ENCODE data around the gene TJP3.

Gene TJP3

DNA sequence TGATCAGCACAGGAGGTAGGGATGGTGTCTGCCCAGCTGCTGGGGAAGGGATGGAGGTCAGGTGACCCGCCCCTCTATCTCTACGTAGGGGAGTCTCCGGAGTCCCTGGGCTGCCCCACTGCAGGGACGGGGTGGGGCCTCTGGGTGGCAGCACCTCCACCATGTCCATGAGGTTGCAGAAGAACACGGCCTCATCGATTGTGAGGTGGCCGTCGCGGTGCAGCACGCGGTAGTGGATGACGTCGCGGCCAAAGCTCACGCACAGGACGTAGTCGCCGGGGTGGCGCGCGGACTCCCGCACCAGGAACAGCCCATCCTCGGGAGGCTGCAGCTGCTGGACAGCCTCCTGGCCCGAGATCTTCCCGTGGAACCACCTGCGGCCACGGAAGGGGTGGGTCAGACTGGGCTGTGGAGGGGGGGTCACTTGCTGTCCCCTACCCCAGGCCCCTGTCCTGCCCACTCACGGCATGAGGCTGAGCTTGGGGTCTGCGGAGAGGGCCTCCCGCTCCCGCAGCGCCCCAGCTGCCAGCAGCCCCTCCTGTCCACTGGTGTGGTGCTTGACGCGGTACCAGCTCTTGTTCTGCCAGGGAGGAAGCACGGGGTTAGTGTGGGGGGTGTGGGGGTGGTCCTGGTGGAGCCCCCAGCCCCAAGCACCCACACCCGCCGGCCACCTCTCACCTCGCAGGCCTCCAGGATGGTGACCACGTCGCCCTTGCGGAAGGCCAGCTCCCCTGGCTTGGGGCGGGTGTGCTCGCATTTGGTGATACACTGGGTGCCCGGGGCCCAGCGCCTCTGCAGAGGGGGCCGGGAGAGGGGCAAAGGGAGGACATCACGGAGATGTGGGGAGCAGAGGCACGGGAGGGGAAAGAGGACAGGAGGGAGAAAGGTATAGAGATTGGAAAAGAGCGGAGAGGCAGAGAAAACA lies 75.7 kb downstream of the TJP3 start:
- TF ChIP-seq, protein P1, sequence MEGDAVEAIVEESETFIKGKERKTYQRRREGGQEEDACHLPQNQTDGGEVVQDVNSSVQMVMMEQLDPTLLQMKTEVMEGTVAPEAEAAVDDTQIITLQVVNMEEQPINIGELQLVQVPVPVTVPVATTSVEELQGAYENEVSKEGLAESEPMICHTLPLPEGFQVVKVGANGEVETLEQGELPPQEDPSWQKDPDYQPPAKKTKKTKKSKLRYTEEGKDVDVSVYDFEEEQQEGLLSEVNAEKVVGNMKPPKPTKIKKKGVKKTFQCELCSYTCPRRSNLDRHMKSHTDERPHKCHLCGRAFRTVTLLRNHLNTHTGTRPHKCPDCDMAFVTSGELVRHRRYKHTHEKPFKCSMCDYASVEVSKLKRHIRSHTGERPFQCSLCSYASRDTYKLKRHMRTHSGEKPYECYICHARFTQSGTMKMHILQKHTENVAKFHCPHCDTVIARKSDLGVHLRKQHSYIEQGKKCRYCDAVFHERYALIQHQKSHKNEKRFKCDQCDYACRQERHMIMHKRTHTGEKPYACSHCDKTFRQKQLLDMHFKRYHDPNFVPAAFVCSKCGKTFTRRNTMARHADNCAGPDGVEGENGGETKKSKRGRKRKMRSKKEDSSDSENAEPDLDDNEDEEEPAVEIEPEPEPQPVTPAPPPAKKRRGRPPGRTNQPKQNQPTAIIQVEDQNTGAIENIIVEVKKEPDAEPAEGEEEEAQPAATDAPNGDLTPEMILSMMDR (IDR thresholded peaks at IDR 0.05; ENCODE audit: control insufficient read depth, extremely low read depth, insufficient read depth): peak; percentile 24; the same call in 1 of the 2 replicates
- H3K4me3 ChIP-seq (ENCODE audit: low read depth, low read length): no peak overlapping the region
- no peak for DNase-seq (ENCODE audit: low read depth)

DNA sequence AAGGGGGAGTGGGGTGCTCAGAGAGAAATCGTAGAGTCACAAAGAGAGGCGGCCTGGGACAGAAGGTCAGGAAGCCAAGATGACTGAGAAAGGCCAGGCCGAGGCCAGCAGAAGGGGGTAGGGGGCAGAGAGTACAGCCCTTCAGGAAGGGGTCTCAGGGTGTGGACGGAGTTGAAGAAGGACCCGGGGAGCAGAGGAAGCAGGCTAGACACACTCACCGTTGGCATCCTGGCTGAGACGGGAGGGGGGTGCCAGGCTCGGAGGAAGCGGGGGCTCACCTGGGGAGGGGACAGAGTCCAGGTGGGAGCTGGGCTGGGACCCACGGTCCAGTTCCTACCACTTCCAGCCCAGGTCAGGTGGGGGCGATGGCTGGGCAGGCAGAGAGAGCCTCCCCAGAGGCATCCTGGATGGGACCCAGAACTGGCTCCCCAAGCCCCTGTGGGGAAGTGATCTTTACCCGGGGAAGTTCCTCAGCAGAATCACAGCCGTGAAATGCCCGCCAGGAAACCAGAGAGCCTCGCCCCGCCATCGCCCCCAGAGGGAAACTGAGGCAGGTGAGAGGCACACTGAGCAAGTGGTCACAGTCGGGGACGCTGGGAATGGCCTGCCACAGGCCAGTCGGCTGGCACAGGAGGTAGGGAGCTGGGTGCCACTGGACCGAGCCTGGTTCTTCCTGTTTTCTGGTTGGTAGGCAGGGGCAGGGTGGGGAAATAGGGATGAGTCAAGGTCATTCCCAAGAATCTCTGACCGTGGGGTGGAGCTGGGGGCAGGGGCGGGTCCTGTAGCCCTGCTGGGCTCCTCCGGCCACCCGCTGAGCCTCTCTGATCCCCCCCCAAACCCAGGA lies 76.6 kb downstream of the TJP3 start:
- no peak for DNase-seq (ENCODE audit: low read depth)
- TF ChIP-seq, protein P1 (IDR thresholded peaks at IDR 0.05; ENCODE audit: control insufficient read depth, extremely low read depth, insufficient read depth): no peak
- no peak overlapping the region for H3K4me3 ChIP-seq (ENCODE audit: low read depth, low read length)

DNA sequence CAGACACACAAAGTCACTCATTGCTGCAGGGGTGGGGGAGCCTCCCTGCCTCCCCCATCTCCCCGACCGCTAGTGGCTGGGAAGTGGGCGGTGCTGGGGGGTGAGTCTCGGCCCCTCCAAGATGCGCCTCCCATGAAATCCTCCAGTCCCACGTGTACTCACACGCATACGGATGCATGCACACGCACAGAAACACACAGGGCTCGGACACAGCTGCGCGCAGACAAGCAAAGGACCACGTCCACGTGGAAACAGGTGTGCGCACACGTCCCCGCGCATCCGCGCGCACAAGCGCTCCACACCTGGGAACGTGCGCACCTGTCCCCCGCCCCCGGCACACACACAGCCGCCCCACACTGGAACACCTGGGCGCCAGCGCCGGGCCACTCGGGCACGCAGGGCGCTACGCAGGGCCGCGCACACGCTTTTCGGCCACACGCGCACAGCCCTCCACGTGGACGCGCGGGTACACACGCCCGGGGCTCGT lies 77.3 kb downstream of the TJP3 start:
- DNase-seq (ENCODE audit: low read depth): no peak
- no peak overlapping the region for H3K4me3 ChIP-seq (ENCODE audit: low read depth, low read length)
- TF ChIP-seq, protein P1 (IDR thresholded peaks at IDR 0.05; ENCODE audit: control insufficient read depth, extremely low read depth, insufficient read depth): no peak

DNA sequence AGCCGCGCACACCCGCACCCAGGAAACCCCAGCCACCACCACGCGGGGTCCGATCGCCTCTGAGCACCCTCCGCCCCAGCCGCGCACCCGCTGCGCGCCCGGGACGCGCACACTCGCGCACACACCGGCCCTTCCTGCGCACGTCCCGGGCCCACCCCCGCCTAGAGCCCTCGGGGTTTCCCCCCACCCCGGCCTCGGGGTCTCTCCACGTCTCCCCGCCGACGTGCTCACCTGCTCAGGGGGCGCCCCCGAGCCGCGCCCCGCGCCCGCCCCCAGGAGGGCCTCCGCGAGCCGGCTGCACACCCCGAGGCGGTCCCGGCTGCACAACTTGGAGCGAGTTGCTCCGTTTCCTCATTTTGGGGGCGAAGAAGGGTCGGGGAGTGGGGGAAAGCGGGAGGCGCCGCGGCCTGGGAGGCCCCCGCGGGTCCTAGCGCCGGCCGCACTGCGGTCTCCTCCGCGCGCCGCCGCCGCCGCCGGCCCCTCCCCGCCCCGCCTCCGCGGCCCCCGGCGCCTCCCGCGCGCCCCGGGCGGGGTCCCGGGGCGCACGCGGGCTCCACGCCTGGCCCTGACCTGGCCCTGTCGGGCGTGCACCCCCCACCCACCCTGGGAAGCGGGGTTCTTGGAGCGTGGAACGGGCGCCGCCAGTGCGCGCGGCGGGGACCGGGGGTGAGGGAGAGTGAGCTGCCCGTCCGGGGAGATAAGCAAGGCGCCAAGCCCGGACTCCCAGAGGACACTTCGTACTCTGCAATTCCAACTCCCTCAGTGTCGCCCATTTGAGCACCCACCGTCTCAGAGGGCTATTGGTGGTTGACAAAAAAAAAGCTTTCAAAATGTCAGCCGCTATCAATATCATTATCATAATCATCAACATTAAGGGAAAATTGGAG lies 78.0 kb downstream of the TJP3 start, which contains the start of gene MATK:
Gene MATK, minus strand, starts transcription at position 444 of the 887 bp plus-strand sequence. CDS start 1,246 bp downstream, outside the sequence.
- TF ChIP-seq, protein P1 (IDR thresholded peaks at IDR 0.05; ENCODE audit: control insufficient read depth, extremely low read depth, insufficient read depth): no peak
- H3K4me3 ChIP-seq (ENCODE audit: low read depth, low read length): no peak within 1 kb of the TSS
- no peak for DNase-seq (ENCODE audit: low read depth)

DNA sequence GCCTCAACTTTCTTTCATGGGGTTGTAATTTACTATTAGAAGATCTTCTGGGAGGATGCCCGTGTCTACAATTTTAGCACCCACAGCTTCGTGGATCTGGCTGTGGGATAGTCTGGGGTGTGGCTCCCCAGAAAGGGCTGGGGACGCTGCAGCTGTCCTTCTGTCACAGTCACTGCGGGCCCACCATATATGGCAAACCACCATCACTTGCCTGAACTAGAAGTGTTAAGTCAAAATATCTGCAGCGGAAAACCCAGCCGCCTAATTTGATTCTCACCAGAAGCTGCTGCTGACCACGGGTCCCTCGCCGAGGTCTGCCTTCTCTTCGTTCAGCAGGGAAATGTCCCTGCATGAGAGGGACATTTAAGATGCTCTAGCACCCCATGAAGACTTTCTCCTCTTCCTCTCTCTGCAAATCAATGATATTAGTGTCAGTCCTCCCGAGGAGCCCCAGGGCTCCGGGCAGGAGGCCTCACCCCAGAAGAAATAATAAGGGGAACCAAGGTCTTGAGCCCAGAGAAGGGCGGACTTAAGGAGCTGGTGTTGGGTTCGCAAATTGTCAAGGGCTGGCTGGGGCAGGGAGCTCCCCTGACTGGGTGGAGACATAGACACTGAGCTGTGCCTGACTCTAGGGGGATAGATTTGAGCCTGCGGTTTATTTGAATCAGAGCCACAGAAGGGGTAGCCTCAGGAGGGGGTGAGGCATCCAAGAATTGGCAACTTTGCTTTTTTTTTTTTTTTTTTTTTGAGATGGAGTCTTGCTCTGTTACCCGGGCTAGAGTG lies 81.0 kb downstream of the TJP3 start:
- TF ChIP-seq, protein P1 (IDR thresholded peaks at IDR 0.05; ENCODE audit: control insufficient read depth, extremely low read depth, insufficient read depth): no peak
- DNase-seq (ENCODE audit: low read depth): no peak
- H3K4me3 ChIP-seq (ENCODE audit: low read depth, low read length): no peak overlapping the region
